Left renal pelvis (tissue), 4 donors: ENCODE measurements around the gene PDIA5. TPM values are rescaled to one million over a fixed set of nuclear protein-coding genes. Genes with fewer than 3 reads are reported as not detected.

Experiments
- polyA plus RNA-seq, 4 donors: library from polyadenylated mRNA; unstranded; fragments of 120-200 nt; gene quantifications; one replicate each; pipeline ENCODE4 v1.2.1, GENCODE V29; 2013; ENCODE audit not compliant: insufficient read length in 4 of 4

The PDIA5 gene
- polyA plus RNA-seq, 4 donors, result 27.0 to 35.6 (median 33.5) TPM

Other genes with a start within 250 kb of the PDIA5 start
- 10 to 100 TPM; 20.2 to 29.4 (median 25.0) TPM for gene SEMA5B, start 39.3 kb upstream of the PDIA5 start, polyA plus RNA-seq
- gene SEC22A, start 134.9 kb downstream of the PDIA5 start, polyA plus RNA-seq, result 10 to 100 TPM; 25.5 to 31.8 (median 28.3) TPM